ENCODE measurements around the gene DACT2. TPM values are rescaled to one million over a fixed set of nuclear protein-coding genes. Genes with fewer than 3 reads are reported as not detected.

Gene DACT2
- total RNA-seq, 1 donor from 2014 or later = 0.36 TPM

- Histone ChIP-seq H3F3A (ENCODE audit: low read depth) (peaks cover 18% of the 10 kb centered on the region), H3K79me2 (ENCODE audit: low read depth) (no peaks in the 10 kb centered on the region), H3K4me3 (no peak overlapping the region), H3K4me1 (peaks cover 18% of the 10 kb centered on the region), H3K27ac (no peak overlapping the region), H3K9ac (no peak overlapping the region), H3K36me3 (no peaks in the 10 kb centered on the region), H3K4me2 (no peak overlapping the region), H3K27me3 (peaks cover 30% of the 10 kb centered on the region), H2AFZ (replicated peaks) (no peak overlapping the region), H3K9me3 (ENCODE audit: low read depth) (no peaks in the 10 kb centered on the region), H4K20me1 (ENCODE audit: low read depth) (no peaks in the 10 kb centered on the region)
- H3K4me1 Mint-ChIP-seq = peaks cover 56% of the 10 kb centered on the region
- no peak for TF ChIP-seq CTCF (IDR thresholded peaks at IDR 0.05)
- no peaks in the 10 kb centered on the region for H3K36me3 Mint-ChIP-seq
- DNase-seq (ENCODE audit: low spot score) = no peak
- no peaks in the 10 kb centered on the region for H3K9me3 Mint-ChIP-seq
- no peak overlapping the region for H3K4me3 Mint-ChIP-seq
- H3K27ac Mint-ChIP-seq = no peak overlapping the region
- peaks cover 11% of the 10 kb centered on the region for H3K27me3 Mint-ChIP-seq (ENCODE audit: insufficient read depth, low read depth)
Observed at GRCh38 chr6:168305863-168306262, 13.7 kb downstream of the DACT2 start.

GRCh38 chr6:168305096-168305749 is 14.4 kb downstream of the DACT2 start:
- Histone ChIP-seq H4K20me1 (ENCODE audit: low read depth) (no peaks in the 10 kb centered on the region), H3K4me2 (no peak overlapping the region), H3K9ac (no peak overlapping the region), H3K27ac (no peak overlapping the region), H3K4me1 (peaks cover 19% of the 10 kb centered on the region), H3K27me3 (peaks cover 36% of the 10 kb centered on the region), H3F3A (ENCODE audit: low read depth) (peaks cover 20% of the 10 kb centered on the region), H2AFZ (replicated peaks) (no peak overlapping the region), H3K79me2 (ENCODE audit: low read depth) (no peaks in the 10 kb centered on the region), H3K4me3 (no peak overlapping the region), H3K36me3 (no peaks in the 10 kb centered on the region), H3K9me3 (ENCODE audit: low read depth) (no peaks in the 10 kb centered on the region)
- Mint-ChIP-seq H3K27ac (no peak overlapping the region), H3K9me3 (no peaks in the 10 kb centered on the region), H3K27me3 (ENCODE audit: insufficient read depth, low read depth) (peaks cover 11% of the 10 kb centered on the region), H3K4me1 (peaks cover 52% of the 10 kb centered on the region), H3K36me3 (no peaks in the 10 kb centered on the region), H3K4me3 (peak overlapping the region; percentile 4)
- TF ChIP-seq EZH2phosphoT487 (IDR thresholded peaks at IDR 0.05) = no peak
- TF ChIP-seq EZH2 (IDR thresholded peaks at IDR 0.05) = no peak
- TF ChIP-seq CTCF (IDR thresholded peaks at IDR 0.05) = no peak
- DNase-seq (ENCODE audit: low spot score) = peak; percentile 47

DNA sequence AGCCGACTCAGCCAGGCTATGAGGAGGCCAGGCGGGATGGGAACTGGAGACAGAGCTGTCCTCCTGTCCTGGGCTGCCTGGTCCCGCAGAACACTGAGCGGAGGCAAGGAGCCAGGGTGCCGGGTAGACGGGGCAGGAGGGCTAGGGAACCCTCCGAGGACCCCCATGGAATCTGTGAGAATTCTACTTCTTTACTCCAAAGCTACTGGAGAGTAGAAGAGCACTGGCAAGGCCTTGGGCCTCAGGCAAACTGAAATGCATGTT is 14.9 kb downstream of the DACT2 start:
- Mint-ChIP-seq H3K4me1 (peaks cover 52% of the 10 kb centered on the region), H3K36me3 (no peaks in the 10 kb centered on the region), H3K4me3 (peak overlapping the region; percentile 4), H3K27me3 (ENCODE audit: insufficient read depth, low read depth) (peaks cover 11% of the 10 kb centered on the region), H3K27ac (no peak overlapping the region), H3K9me3 (no peaks in the 10 kb centered on the region)
- Histone ChIP-seq H3F3A (ENCODE audit: low read depth) (peaks cover 20% of the 10 kb centered on the region), H3K36me3 (no peaks in the 10 kb centered on the region), H2AFZ (replicated peaks) (no peak overlapping the region), H3K4me1 (peaks cover 19% of the 10 kb centered on the region), H3K79me2 (ENCODE audit: low read depth) (no peaks in the 10 kb centered on the region), H3K27ac (no peak overlapping the region), H3K27me3 (peaks cover 42% of the 10 kb centered on the region), H3K4me2 (no peak overlapping the region), H3K9ac (no peak overlapping the region), H3K4me3 (no peak overlapping the region), H3K9me3 (ENCODE audit: low read depth) (no peaks in the 10 kb centered on the region), H4K20me1 (ENCODE audit: low read depth) (no peaks in the 10 kb centered on the region)
- DNase-seq (ENCODE audit: low spot score) = no peak
- no peak for TF ChIP-seq EZH2phosphoT487 (IDR thresholded peaks at IDR 0.05)
- no peak for TF ChIP-seq CTCF (IDR thresholded peaks at IDR 0.05)
- no peak for TF ChIP-seq EZH2 (IDR thresholded peaks at IDR 0.05)

All from neural progenitor cell (in vitro differentiated cells).